ENCODE results near the gene LSM12.
"Not testable (repeated sequence)": the region's sequence is repeated elsewhere in the genome, so short reads cannot be mapped to it uniquely, and the experiment has no call there.

LSM12 gene

GRCh38 chr17:44044071-44044470 is 22.4 kb downstream of the LSM12 start:
- no peak for DNase-seq (ENCODE audit: low read depth, low spot score)

DNA sequence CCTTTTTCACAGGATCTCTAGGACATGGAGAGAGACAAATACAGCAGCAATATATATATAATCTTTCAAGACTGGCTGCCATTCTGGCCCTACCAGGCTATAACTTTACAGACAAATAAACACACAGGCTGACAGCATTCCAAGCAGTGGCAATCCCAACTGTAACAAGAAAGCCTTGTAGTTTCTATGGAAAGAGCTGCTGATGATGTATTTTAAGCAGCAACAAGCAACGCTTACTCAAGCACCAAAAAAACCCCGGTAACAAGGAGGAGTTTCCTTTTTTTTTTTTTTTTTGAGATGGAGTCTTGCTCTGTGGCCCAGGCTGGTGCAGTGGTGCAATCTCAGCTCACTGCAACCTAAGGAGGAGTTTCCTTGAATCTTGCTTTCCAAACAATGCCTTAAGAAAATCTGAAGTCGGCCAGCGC is 23.2 kb downstream of the LSM12 start:
- DNase-seq (ENCODE audit: low read depth, low spot score), result no peak

- DNase-seq (ENCODE audit: low read depth, low spot score), result no peak
Measured at GRCh38 chr17:44039829-44040635, 26.4 kb downstream of the LSM12 start.

- DNase-seq (ENCODE audit: low read depth, low spot score), result no peak
Measured at GRCh38 chr17:44038604-44039011, 27.9 kb downstream of the LSM12 start.

DNA sequence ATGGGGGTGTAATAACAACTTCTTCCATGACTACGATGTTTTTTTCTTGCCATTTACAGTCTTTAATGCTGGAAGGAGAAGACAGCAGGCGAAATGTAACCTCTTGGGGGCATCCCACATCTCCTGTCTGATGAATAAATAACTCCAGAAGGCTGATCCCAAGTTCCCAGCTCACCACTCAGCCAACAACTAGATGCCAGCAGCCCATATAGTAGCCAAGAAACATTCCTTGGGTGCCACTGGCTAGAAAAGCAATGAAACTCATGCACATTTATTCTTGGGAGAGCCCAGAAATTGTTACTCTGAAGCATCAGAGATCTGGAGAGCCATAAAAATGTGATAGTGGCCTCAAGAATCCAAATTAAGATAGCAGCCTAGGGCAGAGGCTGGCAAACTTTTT is 29.0 kb downstream of the LSM12 start:
- DNase-seq (ENCODE audit: low read depth, low spot score), result no peak

GRCh38 chr17:44034688-44035087 is 31.8 kb downstream of the LSM12 start:
- DNase-seq (ENCODE audit: low read depth, low spot score), result not testable (repeated sequence)

DNA sequence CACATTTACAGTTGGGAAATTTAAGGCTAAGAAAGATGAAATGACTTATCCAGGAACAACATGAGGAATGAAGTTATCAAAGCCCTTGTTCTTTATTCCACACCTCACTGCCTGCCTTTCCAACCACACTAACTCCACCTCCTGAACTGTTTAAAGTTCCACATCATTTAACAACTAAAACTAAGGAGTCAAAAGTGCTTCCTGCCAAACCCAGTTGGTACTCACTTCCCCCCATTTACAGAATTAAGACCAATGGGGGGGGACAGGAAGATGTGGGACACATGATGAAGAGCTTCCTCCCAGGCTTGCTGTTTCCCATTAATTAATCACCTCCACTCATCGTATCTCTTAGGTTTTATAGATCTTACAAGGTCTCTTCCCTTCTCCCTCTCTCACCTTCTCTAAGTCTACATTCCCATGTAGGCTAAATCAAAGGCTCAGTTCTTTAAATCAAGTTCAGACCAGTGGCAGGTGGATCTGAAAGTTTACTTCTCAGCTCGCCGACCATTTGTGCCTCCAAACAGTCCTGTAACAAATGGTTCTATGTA is 32.5 kb downstream of the LSM12 start:
- no peak for DNase-seq (ENCODE audit: low read depth, low spot score)

GRCh38 chr17:44030482-44030881 is 36.0 kb downstream of the LSM12 start:
- no peak for DNase-seq (ENCODE audit: low read depth, low spot score)

- DNase-seq (ENCODE audit: low read depth, low spot score), result no peak
Measured at GRCh38 chr17:44029736-44030135, 36.7 kb downstream of the LSM12 start.

DNA sequence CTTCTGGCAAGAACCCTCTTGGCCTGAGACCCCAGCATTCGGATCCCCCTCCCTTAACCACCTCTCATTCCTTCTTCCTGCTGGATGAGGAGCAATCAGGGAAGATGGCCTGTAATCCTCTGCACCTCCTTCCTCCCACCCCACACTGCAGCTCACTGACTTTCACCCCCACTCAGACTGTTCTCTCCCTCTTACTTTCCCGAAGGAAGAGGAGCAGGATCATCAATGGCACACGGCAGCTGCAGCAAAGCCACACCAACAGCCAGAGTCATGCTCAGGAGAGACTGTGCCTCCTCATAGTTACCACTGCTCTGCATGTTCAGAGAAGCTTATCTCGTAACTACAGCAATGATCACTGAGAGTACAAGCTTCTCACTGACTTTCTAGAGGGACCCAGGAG is 41.6 kb downstream of the LSM12 start:
- DNase-seq (ENCODE audit: low read depth, low spot score), result no peak

DNA sequence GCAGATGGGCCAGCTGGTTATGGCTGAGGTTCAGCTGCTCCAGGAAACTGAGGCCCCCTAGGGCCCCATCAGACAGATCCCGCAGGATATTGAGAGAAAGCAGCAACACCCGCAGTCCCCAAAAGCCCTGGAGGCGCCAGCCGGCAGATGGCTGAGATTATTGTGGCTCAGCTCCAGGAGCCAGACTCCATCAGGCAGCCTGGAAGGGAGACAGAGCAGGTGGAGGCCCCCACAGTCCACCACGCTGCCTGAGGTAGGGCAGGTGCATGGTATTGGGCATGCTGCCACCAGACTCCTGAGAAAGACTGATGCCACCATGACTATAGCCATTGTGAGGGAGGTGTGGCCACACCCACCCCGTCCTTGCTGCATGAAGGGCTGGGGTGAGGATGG is 42.2 kb downstream of the LSM12 start:
- no peak for DNase-seq (ENCODE audit: low read depth, low spot score)

- DNase-seq (ENCODE audit: low read depth, low spot score), result no peak
Measured at GRCh38 chr17:44023545-44024270, 42.8 kb downstream of the LSM12 start.

GRCh38 chr17:44022246-44022645 is 44.2 kb downstream of the LSM12 start:
- DNase-seq (ENCODE audit: low read depth, low spot score), result no peak

DNA sequence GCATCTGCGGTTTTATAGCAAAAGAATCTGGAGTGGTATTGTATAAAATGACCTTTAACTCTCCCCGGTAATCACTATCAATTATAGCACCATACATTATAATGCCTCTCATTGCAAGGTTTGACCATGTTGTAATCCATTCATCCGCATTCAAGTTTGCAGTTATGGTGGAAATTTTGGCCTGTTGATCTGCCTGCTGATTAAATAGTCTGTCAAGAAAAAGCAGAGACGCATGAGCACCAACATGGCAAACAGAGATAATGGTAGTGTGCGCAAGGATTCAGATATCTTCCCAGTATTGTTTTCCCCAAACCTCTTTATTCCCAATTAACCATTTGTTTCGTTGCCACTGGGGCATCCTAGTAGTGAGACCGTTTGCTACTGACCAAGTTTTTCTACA is 45.2 kb downstream of the LSM12 start:
- DNase-seq (ENCODE audit: low read depth, low spot score), result not testable (repeated sequence)

- DNase-seq (ENCODE audit: low read depth, low spot score), result peak; percentile 64
Measured at GRCh38 chr17:44014437-44015172, 51.9 kb downstream of the LSM12 start, which contains the start of gene TMEM101. Gene TMEM101, minus strand, starts transcription at chr17:44014963. Its CDS starts 11 bp downstream, at chr17:44014952.

DNA sequence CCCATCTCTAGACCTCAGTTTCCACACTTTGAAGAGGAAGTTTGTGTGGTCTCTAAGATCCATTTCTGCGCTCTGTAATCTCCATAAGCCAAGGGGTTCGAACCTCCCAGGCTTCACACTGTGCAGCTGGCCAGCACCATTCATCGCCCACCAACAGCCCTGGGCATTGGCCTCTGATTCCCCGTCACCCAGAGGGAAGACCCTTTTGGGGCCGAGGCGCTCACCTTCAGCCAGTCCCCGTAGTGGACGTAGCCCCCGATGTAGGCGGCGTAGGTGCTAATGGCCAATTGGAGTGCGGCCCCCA is 52.4 kb downstream of the LSM12 start:
- no peak for DNase-seq (ENCODE audit: low read depth, low spot score)

GRCh38 chr17:44012874-44013273 is 53.6 kb downstream of the LSM12 start:
- DNase-seq (ENCODE audit: low read depth, low spot score), result no peak

DNA sequence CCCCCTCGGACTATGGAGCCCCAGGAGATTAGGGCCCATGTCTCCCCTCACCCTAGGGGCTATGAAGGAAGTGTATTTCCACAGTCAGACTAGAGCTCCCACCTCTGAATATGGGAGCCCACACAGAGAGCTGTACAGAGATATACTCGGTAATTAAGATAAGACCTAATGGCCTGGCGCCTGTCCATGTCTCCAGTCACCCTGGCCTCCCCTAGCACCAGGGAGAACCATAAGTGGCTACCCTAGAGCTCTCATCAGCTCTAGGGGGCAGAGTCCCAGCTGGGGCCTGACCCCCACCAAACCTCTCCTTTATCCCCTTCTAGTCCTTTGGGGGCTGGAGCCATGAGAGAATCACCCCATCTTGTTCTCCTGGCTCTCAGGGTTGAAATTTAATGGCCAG is 54.1 kb downstream of the LSM12 start:
- DNase-seq (ENCODE audit: low read depth, low spot score), result no peak

GRCh38 chr17:44011876-44012275 is 54.6 kb downstream of the LSM12 start:
- DNase-seq (ENCODE audit: low read depth, low spot score), result no peak

GRCh38 chr17:44010966-44011647 is 55.4 kb downstream of the LSM12 start:
- DNase-seq (ENCODE audit: low read depth, low spot score), result peak; percentile 60

GRCh38 chr17:44008205-44008909 is 58.1 kb downstream of the LSM12 start:
- DNase-seq (ENCODE audit: low read depth, low spot score), result no peak
